DND-41 (cell line): Measurements from ENCODE around the gene TBC1D22A.
"Not testable (repeated sequence)": the region's sequence is repeated elsewhere in the genome, so short reads cannot be mapped to it uniquely, and the experiment has no call there.

Experiments used
- ATAC-seq: fragments of 200-7000 bp; cut with Tn5 transposase; 3 replicates; pipeline ENCODE4 v1.9.1; 2021; ENCODE audit warnings: low read depth; ENCODE audit not compliant: insufficient read depth
- DNase-seq: peaks from one replicate; pipeline ENCODE4 v3.0.0-alpha.2; 2020
- H2AFZ ChIP-seq: 2 replicates; pipeline ENCODE4 v1.6.0; 2012; ENCODE audit warnings: low read depth, low read length
- H3K27ac ChIP-seq: 2 replicates; pipeline ENCODE4 v1.5.1; 2012; ENCODE audit warnings: low read length, inconsistent platforms
- H3K27me3 ChIP-seq: fragments of 200-600 bp; sonication (generic); 2 replicates; pipeline ENCODE4 v1.6.0; 2012; ENCODE audit warnings: low read length, mild to moderate bottlenecking, inconsistent platforms; ENCODE audit not compliant: insufficient read depth, poor library complexity
- H3K36me3 ChIP-seq: 2 replicates; pipeline ENCODE4 v1.5.1; 2012; ENCODE audit warnings: low read length, inconsistent platforms; ENCODE audit not compliant: insufficient read depth
- H3K4me1 ChIP-seq: 2 replicates; pipeline ENCODE4 v1.5.1; 2012; ENCODE audit warnings: mild to moderate bottlenecking, low read length; ENCODE audit not compliant: insufficient read depth
- H3K4me2 ChIP-seq: 2 replicates; pipeline ENCODE4 v1.6.0; 2012; ENCODE audit warnings: mild to moderate bottlenecking, moderate library complexity, low read length, inconsistent platforms; ENCODE audit not compliant: insufficient read depth
- H3K4me3 ChIP-seq, 2 experiments: fragments of 200-600 bp in 1 of 2; shearing (Covaris generic) in 1 of 2; 2 replicates each; pipeline ENCODE4 v1.5.1; 2012 to 2016; ENCODE audit warnings: inconsistent platforms in 2 of 2, low read length in 2 of 2, mild to moderate bottlenecking in 2 of 2, low read depth in 1 of 2, moderate library complexity in 1 of 2
- H3K79me2 ChIP-seq: 2 replicates; pipeline ENCODE4 v1.6.0; 2012; ENCODE audit warnings: low read length, inconsistent platforms; ENCODE audit not compliant: insufficient read depth
- H3K9ac ChIP-seq: 2 replicates; pipeline ENCODE4 v1.6.0; 2012; ENCODE audit warnings: low read depth, mild to moderate bottlenecking, inconsistent platforms, low read length, moderate library complexity
- H3K9me3 ChIP-seq: 2 replicates; pipeline ENCODE4 v1.5.1; 2012; ENCODE audit warnings: low read length, moderate library complexity, mild to moderate bottlenecking, inconsistent platforms; ENCODE audit not compliant: insufficient read depth, severe bottlenecking
- H4K20me1 ChIP-seq: 2 replicates; pipeline ENCODE4 v1.6.0; 2012; ENCODE audit warnings: low read length; ENCODE audit not compliant: insufficient read depth
- CTCF ChIP-seq: IDR thresholded peaks from 2 replicates; pipeline ENCODE4 v1.5.1; 2012; ENCODE audit warnings: borderline replicate concordance, low read length, moderate library complexity, mild to moderate bottlenecking; ENCODE audit not compliant: poor library complexity, severe bottlenecking; ENCODE audit errors: extremely low read depth
- EZH2 ChIP-seq: IDR thresholded peaks from 3 replicates; pipeline ENCODE4 v1.6.1; 2012; ENCODE audit warnings: borderline replicate concordance, low read depth, mild to moderate bottlenecking, moderate library complexity, low read length, inconsistent platforms; ENCODE audit not compliant: severe bottlenecking

TBC1D22A gene

DNA sequence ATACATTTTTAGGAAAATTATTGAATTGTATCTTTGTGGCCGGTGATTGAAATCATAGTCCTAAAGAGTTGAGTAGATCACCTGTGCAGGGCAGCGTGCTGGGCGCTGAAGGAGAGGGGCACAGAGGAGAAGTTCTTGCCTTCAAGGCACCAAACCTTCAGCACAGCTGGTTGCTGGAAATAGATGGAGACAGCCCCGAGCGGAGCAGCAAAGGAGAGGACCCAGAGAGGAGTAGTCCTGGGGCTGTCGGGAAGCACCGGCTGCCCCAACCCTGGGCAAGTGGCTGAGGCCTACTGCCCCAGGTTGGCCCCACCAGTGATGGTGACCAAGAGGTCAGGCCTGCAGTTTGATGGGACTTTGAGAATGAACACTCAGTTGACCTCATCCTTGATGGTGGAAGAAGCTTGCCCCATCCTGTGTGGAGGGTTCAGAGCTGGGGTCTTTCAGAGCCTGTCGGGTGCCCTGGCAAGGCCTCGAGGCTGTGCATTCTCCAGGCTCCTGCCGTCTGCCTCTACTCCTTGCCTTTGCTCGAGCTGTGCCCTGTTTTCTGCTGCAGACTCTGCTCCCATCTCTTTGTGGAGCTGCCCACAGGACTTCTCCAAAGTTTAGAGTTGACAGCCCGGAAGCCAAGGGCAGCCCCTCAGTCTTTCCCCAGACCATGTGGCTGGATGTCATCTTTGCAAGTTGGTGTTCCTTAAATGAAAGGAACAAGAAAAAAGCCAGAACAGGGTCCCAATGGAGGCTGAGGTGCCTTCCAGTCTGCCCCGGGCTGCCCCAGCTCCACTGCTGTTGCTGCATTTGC is 285.1 kb downstream of the TBC1D22A start:
- Histone ChIP-seq H3K9me3 (no peaks in the 10 kb centered on the region), H3K27me3 (no peaks in the 10 kb centered on the region), H3K4me1 (peaks cover 3% of the 10 kb centered on the region; the same call in 1 of the 2 replicates), H3K36me3 (no peaks in the 10 kb centered on the region), H3K79me2 (no peaks in the 10 kb centered on the region), H3K4me2 (no peak overlapping the region), H3K9ac (no peak overlapping the region), H2AFZ (no peak overlapping the region), H3K27ac (no peak overlapping the region), H3K4me3 (no peak overlapping the region), H4K20me1 (peaks cover 31% of the 10 kb centered on the region)
- TF ChIP-seq EZH2 (no peak), CTCF (no peak)
- DNase-seq (no peak), ATAC-seq (no peak)

- peaks cover 3% of the 10 kb centered on the region; the same call in 1 of the 2 replicates for H3K4me1 ChIP-seq
- H3K9me3 ChIP-seq: no peaks in the 10 kb centered on the region
Observed at GRCh38 chr22:47048123-47049077, 285.9 kb downstream of the TBC1D22A start.

GRCh38 chr22:47049078-47049624 is 286.7 kb downstream of the TBC1D22A start:
- H3K4me1 ChIP-seq: no peaks in the 10 kb centered on the region

More at GRCh38 chr22:47048123-47049077, 285.9 kb downstream of the TBC1D22A start:
- DNase-seq (no peak), ATAC-seq (no peak)
- no peak overlapping the region for H3K9ac ChIP-seq
- peaks cover 32% of the 10 kb centered on the region for H4K20me1 ChIP-seq
- H3K27ac ChIP-seq: no peak overlapping the region
- H3K4me2 ChIP-seq: no peak overlapping the region
- no peak overlapping the region for H2AFZ ChIP-seq
- H3K79me2 ChIP-seq: no peaks in the 10 kb centered on the region
- H3K4me3 ChIP-seq: no peak overlapping the region
- no peaks in the 10 kb centered on the region for H3K27me3 ChIP-seq
- TF ChIP-seq EZH2 (no peak), CTCF (no peak)
- 0 out of 2 replicates have a peak, but pooled peaks cover 2% of the 10 kb centered on the region for H3K36me3 ChIP-seq

DNA sequence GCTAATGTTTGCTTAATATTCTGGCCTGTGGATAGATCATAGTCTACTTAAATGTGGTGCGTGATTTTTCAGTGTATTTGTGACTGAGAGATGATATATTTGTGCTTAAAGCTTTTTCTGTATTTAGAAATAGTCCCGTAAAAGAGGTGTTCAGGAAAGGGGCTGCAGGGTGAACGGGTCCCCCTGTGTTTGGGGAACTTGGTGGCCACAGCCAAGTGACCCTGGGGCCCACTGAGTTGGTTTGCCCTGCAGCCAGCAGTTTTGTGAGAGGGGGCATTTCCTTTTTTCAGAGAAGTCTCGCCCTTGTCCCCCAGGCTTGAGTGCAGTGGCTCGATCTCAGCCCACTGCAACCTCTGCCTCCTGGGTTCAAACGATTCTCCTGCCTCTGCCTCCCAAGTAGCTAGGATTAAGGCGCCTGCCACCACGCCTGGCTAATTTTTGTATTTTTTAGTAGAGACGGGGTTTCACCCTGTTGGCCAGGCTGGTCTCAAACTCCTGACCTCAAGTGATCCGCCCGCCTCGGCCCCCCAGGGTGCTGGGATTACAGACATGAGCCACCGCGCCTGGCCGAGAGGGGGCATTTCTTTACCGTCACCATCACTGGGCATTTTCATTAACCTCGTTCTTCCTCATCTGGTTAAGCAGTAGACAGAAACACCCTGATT is 287.4 kb downstream of the TBC1D22A start:
- H3K9me3 ChIP-seq, DNase-seq, H3K27me3 ChIP-seq, H3K4me2 ChIP-seq, H3K9ac ChIP-seq, H2AFZ ChIP-seq, ATAC-seq, H3K4me3 ChIP-seq, H3K36me3 ChIP-seq, H3K79me2 ChIP-seq, H3K4me1 ChIP-seq, H3K27ac ChIP-seq: not testable (repeated sequence)
- H4K20me1 ChIP-seq: peaks cover 27% of the 10 kb centered on the region

More at GRCh38 chr22:47049078-47049624, 286.7 kb downstream of the TBC1D22A start:
- Histone ChIP-seq H3K27me3 (no peaks in the 10 kb centered on the region), H3K79me2 (no peaks in the 10 kb centered on the region), H3K36me3 (peaks cover 8% of the 10 kb centered on the region; the same call in 1 of the 2 replicates), H4K20me1 (peaks cover 31% of the 10 kb centered on the region), H3K4me3 (no peak overlapping the region), H3K9me3 (no peaks in the 10 kb centered on the region), H3K27ac (no peak overlapping the region), H2AFZ (no peak overlapping the region), H3K9ac (no peak overlapping the region), H3K4me2 (no peak overlapping the region)
- TF ChIP-seq CTCF: no peak
- no peak for TF ChIP-seq EZH2
- no peak for DNase-seq
- no peak for ATAC-seq
